ENCODE data around the gene AKAP3.

DNA sequence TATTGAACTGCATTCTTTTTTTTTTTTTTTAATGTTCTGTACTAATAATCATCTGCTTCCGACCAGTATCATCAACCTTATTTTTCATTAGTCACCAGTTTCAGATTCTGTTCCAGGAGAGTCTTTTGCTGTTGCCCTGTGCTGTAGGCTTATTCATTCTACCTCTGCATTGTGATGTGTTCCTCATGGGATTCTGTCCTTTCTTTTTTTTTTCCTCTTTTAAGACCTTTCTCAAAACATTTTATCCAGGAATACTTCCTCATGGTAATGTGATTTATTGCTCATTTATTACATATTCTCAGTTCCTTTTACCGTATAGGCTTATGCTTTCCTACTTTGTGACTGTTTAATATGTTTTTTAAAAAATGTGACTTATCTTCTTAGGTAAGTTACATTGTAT lies 4.8 kb upstream of the AKAP3 start:
- TF ChIP-seq, protein P1, sequence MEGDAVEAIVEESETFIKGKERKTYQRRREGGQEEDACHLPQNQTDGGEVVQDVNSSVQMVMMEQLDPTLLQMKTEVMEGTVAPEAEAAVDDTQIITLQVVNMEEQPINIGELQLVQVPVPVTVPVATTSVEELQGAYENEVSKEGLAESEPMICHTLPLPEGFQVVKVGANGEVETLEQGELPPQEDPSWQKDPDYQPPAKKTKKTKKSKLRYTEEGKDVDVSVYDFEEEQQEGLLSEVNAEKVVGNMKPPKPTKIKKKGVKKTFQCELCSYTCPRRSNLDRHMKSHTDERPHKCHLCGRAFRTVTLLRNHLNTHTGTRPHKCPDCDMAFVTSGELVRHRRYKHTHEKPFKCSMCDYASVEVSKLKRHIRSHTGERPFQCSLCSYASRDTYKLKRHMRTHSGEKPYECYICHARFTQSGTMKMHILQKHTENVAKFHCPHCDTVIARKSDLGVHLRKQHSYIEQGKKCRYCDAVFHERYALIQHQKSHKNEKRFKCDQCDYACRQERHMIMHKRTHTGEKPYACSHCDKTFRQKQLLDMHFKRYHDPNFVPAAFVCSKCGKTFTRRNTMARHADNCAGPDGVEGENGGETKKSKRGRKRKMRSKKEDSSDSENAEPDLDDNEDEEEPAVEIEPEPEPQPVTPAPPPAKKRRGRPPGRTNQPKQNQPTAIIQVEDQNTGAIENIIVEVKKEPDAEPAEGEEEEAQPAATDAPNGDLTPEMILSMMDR (IDR thresholded peaks at IDR 0.05) = no peak
- TF ChIP-seq POLR2A (IDR thresholded peaks at IDR 0.05) = no peak

Measured in adrenal gland (tissue), 5 donors.